ENCODE results near the gene LGALS3BP. TPM values are rescaled to one million over a fixed set of nuclear protein-coding genes. Genes with fewer than 3 reads are reported as not detected.

Gene LGALS3BP
- total and polyA plus RNA-seq, 4 donors = 66.0 to 224 (median 79.2) TPM

- 71% methylated on average over 6 of the region's 6 CpGs for WGBS
- TF ChIP-seq CTCF (IDR thresholded peaks at IDR 0.05; ENCODE audit: low read depth, low read length, missing input control) (no peak), FOXA1 (IDR thresholded peaks at IDR 0.05) (no peak), REST (IDR thresholded peaks at IDR 0.05) (no peak), RXRA (IDR thresholded peaks at IDR 0.05) (no peak), MAX (IDR thresholded peaks at IDR 0.05) (no peak), RAD21 (IDR thresholded peaks at IDR 0.05) (no peak)
- no peaks in the 10 kb centered on the region for H3K27me3 ChIP-seq (ENCODE audit: control insufficient read depth in 4 of 4, insufficient read depth in 4 of 4, low read length in 3 of 4)
- no peak overlapping the region for H3K9ac ChIP-seq (ENCODE audit: low read depth in 1 of 2, low read length in 2 of 2)
- no peak overlapping the region for H3K4me3 ChIP-seq (ENCODE audit: low read depth in 1 of 3, low read length in 3 of 3)
- peaks cover 0 to 18% (median 10%) of the 10 kb centered on the region in 4 donors for H3K4me1 ChIP-seq (ENCODE audit: control insufficient read depth in 4 of 4, insufficient read depth in 4 of 4, low read length in 3 of 4)
- H3K9me3 ChIP-seq (ENCODE audit: control insufficient read depth in 4 of 4, low read length in 3 of 4) = no peaks in the 10 kb centered on the region
- H3K36me3 ChIP-seq (ENCODE audit: control insufficient read depth in 4 of 4, insufficient read depth in 3 of 4, low read depth in 1 of 4, low read length in 3 of 4) = no peaks in the 10 kb centered on the region
- no peak overlapping the region for H3K27ac ChIP-seq (ENCODE audit: low read depth in 1 of 2, low read length in 2 of 2)
- DNase-seq (ENCODE audit: low spot score) = no peak
These were observed 32.9 kb upstream of the LGALS3BP start for GRCh38 chr17:79012563-79013134.

- no peak overlapping the region for H3K9ac ChIP-seq (ENCODE audit: low read depth in 1 of 2, low read length in 2 of 2)
- H3K9me3 ChIP-seq (ENCODE audit: control insufficient read depth in 4 of 4, low read length in 3 of 4) = no peaks in the 10 kb centered on the region
- no peaks in the 10 kb centered on the region for H3K27me3 ChIP-seq (ENCODE audit: control insufficient read depth in 4 of 4, insufficient read depth in 4 of 4, low read length in 3 of 4)
- 73% methylated on average over 5 of the region's 5 CpGs for WGBS
- no peak for DNase-seq (ENCODE audit: low spot score)
- H3K4me3 ChIP-seq (ENCODE audit: low read depth in 1 of 3, low read length in 3 of 3) = no peak overlapping the region
- peak overlapping the region in 1 of 2 donors; percentile 55 for H3K27ac ChIP-seq (ENCODE audit: low read depth in 1 of 2, low read length in 2 of 2)
- peaks cover 0 to 22% (median 10%) of the 10 kb centered on the region in 4 donors for H3K4me1 ChIP-seq (ENCODE audit: control insufficient read depth in 4 of 4, insufficient read depth in 4 of 4, low read length in 3 of 4)
- TF ChIP-seq REST (IDR thresholded peaks at IDR 0.05) (no peak), ATF3 (IDR thresholded peaks at IDR 0.05) (no peak), TAF1 (conservative IDR thresholded peaks at IDR 0.05) (no peak), HNF4A (conservative IDR thresholded peaks at IDR 0.05) (no peak), CTCF (IDR thresholded peaks at IDR 0.05; ENCODE audit: low read depth, low read length, missing input control) (no peak), NR2F2 (IDR thresholded peaks at IDR 0.05) (peak; percentile 64), JUND (IDR thresholded peaks at IDR 0.05) (no peak), ZBTB33 (IDR thresholded peaks at IDR 0.05) (no peak), FOXA2 (IDR thresholded peaks at IDR 0.05) (no peak), FOXA1 (IDR thresholded peaks at IDR 0.05) (no peak), RXRA (IDR thresholded peaks at IDR 0.05) (peak in 1 of 2 donors; percentile 14), SP1 (IDR thresholded peaks at IDR 0.05) (no peak), RAD21 (IDR thresholded peaks at IDR 0.05) (no peak), EGR1 (IDR thresholded peaks at IDR 0.05; ENCODE audit: low read depth in 2 of 2) (no peak), GABPA (IDR thresholded peaks at IDR 0.05 in 1 of 2, conservative IDR thresholded peaks at IDR 0.05 in 1 of 2) (no peak)
- H3K36me3 ChIP-seq (ENCODE audit: control insufficient read depth in 4 of 4, insufficient read depth in 3 of 4, low read depth in 1 of 4, low read length in 3 of 4) = no peaks in the 10 kb centered on the region
These were observed 31.9 kb upstream of the LGALS3BP start for GRCh38 chr17:79011451-79012147.
